SJCRH30 (cell line): Measurements from ENCODE around the gene MUC6. TPM values are rescaled to one million over a fixed set of nuclear protein-coding genes. Genes with fewer than 3 reads are reported as not detected.

Experiments
- DNase-seq, 2 experiments: peaks; one replicate each; pipeline ENCODE4 v3.0.0-alpha.2; 2015 to 2020
- H3K27ac ChIP-seq: fragments of 250-450 bp; sonication (Bioruptor Pico); 2 replicates; pipeline ENCODE4 v1.5.1; 2020; ENCODE audit warnings: mild to moderate bottlenecking, moderate library complexity
- H3K27me3 ChIP-seq: fragments of 250-450 bp; sonication (Bioruptor Pico); 2 replicates; pipeline ENCODE4 v1.5.1; 2020; ENCODE audit warnings: mild to moderate bottlenecking, moderate library complexity
- H3K36me3 ChIP-seq: fragments of 250-450 bp; sonication (Bioruptor Pico); 2 replicates; pipeline ENCODE4 v1.5.1; 2020; ENCODE audit warnings: mild to moderate bottlenecking, moderate library complexity
- H3K4me1 ChIP-seq: fragments of 250-450 bp; sonication (Bioruptor Pico); 2 replicates; pipeline ENCODE4 v1.5.1; 2020; ENCODE audit warnings: mild to moderate bottlenecking, moderate library complexity
- H3K4me3 ChIP-seq: fragments of 250-450 bp; sonication (Bioruptor Pico); 2 replicates; pipeline ENCODE4 v1.5.1; 2020; ENCODE audit warnings: mild to moderate bottlenecking, moderate library complexity
- H3K9me3 ChIP-seq: fragments of 250-450 bp; sonication (Bioruptor Pico); replicated peaks from 2 replicates; pipeline ENCODE4 v1.5.1; 2020; ENCODE audit warnings: mild to moderate bottlenecking, moderate library complexity
- total RNA-seq: library from RNA; depleted of rRNA; stranded (reverse); fragments of >200 nt; shearing (Covaris generic); gene quantifications from 2 replicates; pipeline ENCODE4 v1.2.3, GENCODE V29; 2014

MUC6 gene
- total RNA-seq, 1 experiment from 2014 or later, result not detected

GRCh38 chr11:1038921-1039320 is 2.4 kb upstream of the MUC6 start:
- Histone ChIP-seq H3K4me3 (no peak overlapping the region), H3K9me3 (no peaks in the 10 kb centered on the region), H3K27me3 (peaks cover 17% of the 10 kb centered on the region; the same call in 1 of the 2 replicates), H3K4me1 (peaks cover 11% of the 10 kb centered on the region), H3K27ac (no peak overlapping the region), H3K36me3 (no peaks in the 10 kb centered on the region)
- DNase-seq, result no peak

DNA sequence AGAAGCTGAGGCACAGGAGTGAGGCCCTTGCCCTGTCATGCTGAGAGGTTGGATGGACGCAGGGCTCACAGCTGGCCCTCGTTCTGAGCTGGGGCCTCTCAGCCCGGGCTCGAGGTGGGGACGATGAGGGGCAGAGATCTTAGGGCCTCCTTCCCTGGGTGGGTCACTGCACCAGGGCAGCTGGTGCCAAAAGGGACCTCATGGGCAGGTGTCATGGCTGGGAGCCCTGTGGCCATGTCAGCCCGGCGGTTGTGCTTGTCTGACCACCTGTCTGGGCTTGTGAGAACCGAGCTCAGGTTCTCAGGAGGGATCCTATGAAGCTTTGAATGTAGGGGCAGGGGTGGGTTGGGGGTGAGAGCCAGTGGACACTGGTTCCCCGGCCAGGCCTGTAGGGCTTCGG is 1.8 kb upstream of the MUC6 start:
- H3K4me3 ChIP-seq, result no peak overlapping the region
- no peaks in the 10 kb centered on the region for H3K36me3 ChIP-seq
- H3K27me3 ChIP-seq, result peaks cover 13% of the 10 kb centered on the region; the same call in 1 of the 2 replicates
- no peaks in the 10 kb centered on the region for H3K9me3 ChIP-seq
- DNase-seq, result no peak
- H3K4me1 ChIP-seq, result peaks cover 11% of the 10 kb centered on the region
- H3K27ac ChIP-seq, result no peak overlapping the region

- Histone ChIP-seq H3K4me1 (peaks cover 11% of the 10 kb centered on the region), H3K4me3 (no peak overlapping the region), H3K27ac (no peak overlapping the region), H3K36me3 (no peaks in the 10 kb centered on the region), H3K27me3 (peaks cover 13% of the 10 kb centered on the region; the same call in 1 of the 2 replicates), H3K9me3 (no peaks in the 10 kb centered on the region)
- no peak for DNase-seq
These were observed 1.1 kb upstream of the MUC6 start for GRCh38 chr11:1037506-1038055.

DNA sequence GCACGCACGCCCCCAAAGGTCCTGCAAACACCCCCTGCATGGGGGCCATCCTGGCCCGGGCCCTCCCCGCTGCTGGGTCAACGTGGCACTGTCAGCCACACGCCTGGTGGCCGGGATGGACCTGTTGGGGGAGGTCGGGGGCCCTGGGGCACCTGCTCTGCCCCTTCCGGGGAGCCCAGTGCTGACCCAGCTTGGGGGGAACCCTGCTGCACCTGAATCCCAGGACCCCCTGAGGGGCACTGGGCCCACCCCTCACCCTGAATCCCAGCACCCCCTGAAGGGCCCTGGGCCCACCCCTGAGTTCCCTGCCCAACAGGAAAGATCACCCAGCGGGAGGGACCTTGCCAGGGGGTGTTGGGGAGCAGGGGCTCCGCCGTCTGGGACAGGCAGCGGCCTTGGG is 413 bp upstream of the MUC6 start:
- Histone ChIP-seq H3K27me3 (peaks cover 13% of the 10 kb centered on the region; the same call in 1 of the 2 replicates), H3K4me3 (no peak overlapping the region), H3K4me1 (peaks cover 11% of the 10 kb centered on the region), H3K36me3 (no peaks in the 10 kb centered on the region), H3K27ac (no peak overlapping the region), H3K9me3 (no peaks in the 10 kb centered on the region)
- no peak for DNase-seq

GRCh38 chr11:1035577-1036283 is 788 bp downstream of the MUC6 start:
- H3K4me3 ChIP-seq, result no peak overlapping the region
- no peak overlapping the region for H3K27ac ChIP-seq
- peaks cover 7% of the 10 kb centered on the region; the same call in 1 of the 2 replicates for H3K27me3 ChIP-seq
- H3K9me3 ChIP-seq, result no peaks in the 10 kb centered on the region
- DNase-seq, result no peak
- H3K4me1 ChIP-seq, result peaks cover 11% of the 10 kb centered on the region
- no peaks in the 10 kb centered on the region for H3K36me3 ChIP-seq

- no peak overlapping the region for H3K27ac ChIP-seq
- peaks cover under 1% of the 10 kb centered on the region; the same call in 1 of the 2 replicates for H3K4me1 ChIP-seq
- no peaks in the 10 kb centered on the region for H3K9me3 ChIP-seq
- H3K27me3 ChIP-seq, result peaks cover 7% of the 10 kb centered on the region; the same call in 1 of the 2 replicates
- no peak overlapping the region for H3K4me3 ChIP-seq
- no peak for DNase-seq
- H3K36me3 ChIP-seq, result no peaks in the 10 kb centered on the region
These were observed 1.8 kb downstream of the MUC6 start for GRCh38 chr11:1034456-1035295.

DNA sequence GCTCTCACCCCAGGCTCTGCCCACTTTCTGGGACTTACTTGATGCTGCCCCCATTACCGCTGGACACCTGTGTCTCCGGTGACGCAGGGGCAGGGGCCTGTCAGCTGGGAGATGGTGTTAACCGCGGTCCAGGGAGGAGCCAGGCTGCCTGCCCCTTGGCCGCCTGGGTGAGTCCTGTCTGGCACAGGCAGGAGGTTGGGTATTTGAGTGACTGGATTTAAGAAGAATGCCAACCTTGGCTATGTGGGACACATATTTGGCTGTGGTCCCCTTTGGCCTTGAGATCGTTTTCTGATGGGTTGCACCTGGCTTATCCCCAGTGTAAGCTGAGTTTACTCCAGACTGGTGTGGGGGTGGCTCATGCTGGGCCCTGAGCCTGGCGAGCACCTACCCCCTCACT is 2.5 kb downstream of the MUC6 start:
- Histone ChIP-seq H3K4me3 (no peak overlapping the region), H3K4me1 (no peaks in the 10 kb centered on the region), H3K27ac (no peak overlapping the region), H3K36me3 (no peaks in the 10 kb centered on the region), H3K27me3 (peaks cover 7% of the 10 kb centered on the region; the same call in 1 of the 2 replicates), H3K9me3 (no peaks in the 10 kb centered on the region)
- DNase-seq, result no peak

DNA sequence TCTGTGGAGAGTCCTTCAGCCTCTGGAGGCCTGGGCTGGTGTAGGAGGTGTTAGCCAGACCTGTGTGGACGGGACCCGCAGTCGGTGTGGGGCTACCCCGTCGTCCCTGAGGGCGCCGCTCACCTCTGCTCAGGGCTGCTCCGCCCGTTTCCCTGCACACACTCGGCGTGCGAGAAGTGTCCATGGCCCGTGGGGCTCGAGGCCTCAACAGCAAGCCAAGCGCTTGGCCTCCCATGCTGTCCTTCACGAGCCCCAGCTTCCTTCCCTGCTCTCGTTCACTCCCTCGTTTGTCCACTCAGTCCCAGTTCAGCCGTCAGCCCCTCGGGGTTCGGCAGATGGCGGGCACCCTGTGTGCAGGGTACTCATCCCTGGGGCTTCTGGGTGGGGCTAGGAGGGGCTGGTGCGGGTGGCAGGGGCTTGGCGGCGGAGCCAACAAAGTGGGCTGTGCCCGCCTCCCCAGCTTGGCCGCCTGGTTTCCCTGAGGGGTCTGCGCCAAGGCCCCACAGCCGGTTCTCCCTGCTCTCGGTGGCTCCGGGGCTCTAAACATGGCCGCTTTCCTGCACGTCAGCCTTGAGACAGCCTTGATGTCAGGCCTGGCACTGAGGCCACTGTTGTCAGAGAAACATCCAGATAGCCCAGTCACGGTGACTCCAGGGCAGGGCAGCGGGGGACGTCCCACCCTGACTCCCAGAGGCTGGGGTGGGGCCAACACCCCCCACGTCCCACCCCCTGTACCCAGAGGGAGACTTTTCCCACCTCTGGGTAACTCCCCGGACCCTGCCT is 3.3 kb downstream of the MUC6 start:
- no peaks in the 10 kb centered on the region for H3K36me3 ChIP-seq
- peaks cover 7% of the 10 kb centered on the region; the same call in 1 of the 2 replicates for H3K27me3 ChIP-seq
- no peaks in the 10 kb centered on the region for H3K4me1 ChIP-seq
- H3K4me3 ChIP-seq, result no peak overlapping the region
- DNase-seq, result no peak
- no peak overlapping the region for H3K27ac ChIP-seq
- no peaks in the 10 kb centered on the region for H3K9me3 ChIP-seq

DNA sequence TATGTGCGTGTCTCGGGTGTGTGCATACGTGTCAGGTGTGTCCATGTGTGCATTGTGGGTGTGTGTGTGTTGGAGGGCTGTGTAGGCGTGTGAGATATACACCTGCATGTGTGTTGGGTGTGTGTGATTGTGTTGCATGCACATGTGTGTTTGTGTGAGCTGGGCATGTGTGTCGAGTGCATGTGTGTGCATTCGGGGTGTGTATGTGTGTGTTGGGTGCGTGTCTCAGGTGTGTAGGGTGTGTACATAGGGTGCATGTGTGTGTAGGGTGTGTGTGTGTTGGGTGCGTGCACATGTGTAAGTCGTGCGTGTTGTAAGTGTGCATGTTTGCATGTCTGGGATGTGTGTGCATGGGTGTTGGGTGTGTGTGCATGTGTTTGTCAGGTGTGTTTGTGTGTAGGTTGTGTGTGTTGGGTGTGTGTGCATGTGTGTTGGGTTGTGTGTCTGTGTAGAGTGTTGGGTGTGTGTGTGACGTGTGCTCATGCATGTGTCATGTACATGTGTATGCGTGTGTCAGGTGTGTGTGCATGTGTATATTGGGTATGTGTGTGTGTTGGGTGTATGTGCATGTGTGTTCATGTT is 4.1 kb downstream of the MUC6 start:
- H3K4me1 ChIP-seq, result no peaks in the 10 kb centered on the region
- no peak for DNase-seq
- H3K36me3 ChIP-seq, result no peaks in the 10 kb centered on the region
- H3K4me3 ChIP-seq, result no peak overlapping the region
- no peaks in the 10 kb centered on the region for H3K9me3 ChIP-seq
- no peak overlapping the region for H3K27ac ChIP-seq
- peaks cover 5% of the 10 kb centered on the region; the same call in 1 of the 2 replicates for H3K27me3 ChIP-seq

GRCh38 chr11:1031121-1031899 is 5.2 kb downstream of the MUC6 start:
- Histone ChIP-seq H3K4me3 (no peak overlapping the region), H3K27ac (no peak overlapping the region), H3K27me3 (no peaks in the 10 kb centered on the region), H3K9me3 (no peaks in the 10 kb centered on the region), H3K4me1 (no peaks in the 10 kb centered on the region), H3K36me3 (no peaks in the 10 kb centered on the region)
- no peak for DNase-seq

DNA sequence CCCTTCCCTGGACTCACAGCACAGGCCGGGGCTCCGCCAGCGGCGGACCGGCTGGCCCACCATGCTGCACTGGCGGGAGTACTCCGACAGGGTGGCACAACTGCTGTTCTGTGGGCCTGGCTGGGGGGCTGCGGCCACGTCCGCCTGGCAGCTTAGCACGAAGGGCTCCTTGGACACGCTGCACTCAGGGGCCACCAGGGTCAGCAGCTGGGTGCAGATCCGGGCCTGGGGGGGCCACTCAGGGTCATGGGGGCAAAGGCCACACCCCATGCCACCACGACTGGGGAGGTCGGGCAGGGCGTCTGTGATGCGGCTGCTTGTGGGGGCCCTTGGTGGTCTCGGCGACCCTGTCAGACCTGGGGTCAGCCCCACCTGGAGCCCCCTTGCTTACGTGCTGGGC is 6.0 kb downstream of the MUC6 start:
- Histone ChIP-seq H3K27me3 (no peaks in the 10 kb centered on the region), H3K27ac (no peak overlapping the region), H3K9me3 (no peaks in the 10 kb centered on the region), H3K36me3 (no peaks in the 10 kb centered on the region), H3K4me1 (no peaks in the 10 kb centered on the region), H3K4me3 (no peak overlapping the region)
- DNase-seq, result no peak

- no peak overlapping the region for H3K27ac ChIP-seq
- no peaks in the 10 kb centered on the region for H3K36me3 ChIP-seq
- no peak overlapping the region for H3K4me3 ChIP-seq
- H3K9me3 ChIP-seq, result no peaks in the 10 kb centered on the region
- H3K4me1 ChIP-seq, result no peaks in the 10 kb centered on the region
- no peak for DNase-seq
- H3K27me3 ChIP-seq, result no peaks in the 10 kb centered on the region
These were observed 6.4 kb downstream of the MUC6 start for GRCh38 chr11:1030086-1030485.

DNA sequence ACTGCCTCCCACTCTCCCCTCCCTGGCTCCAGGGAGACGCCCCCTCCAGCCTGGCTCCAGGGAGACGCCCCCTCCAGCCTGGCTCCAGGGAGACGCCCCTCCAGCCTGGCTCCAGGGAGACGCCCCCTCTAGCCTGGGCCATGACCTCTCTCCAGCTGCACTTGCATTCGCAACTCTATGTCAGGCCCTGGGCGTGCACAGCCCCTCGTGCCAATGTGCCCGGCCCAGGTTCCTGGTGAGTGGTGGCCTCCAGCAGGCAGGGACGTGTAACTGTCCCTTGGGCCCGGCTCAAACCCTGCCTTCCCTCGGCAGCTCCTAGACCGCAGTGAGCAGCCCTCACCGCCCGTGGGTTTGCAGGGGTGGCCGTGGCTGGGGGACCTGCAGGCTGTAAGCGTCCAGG is 6.9 kb downstream of the MUC6 start:
- DNase-seq, result no peak
- no peaks in the 10 kb centered on the region for H3K4me1 ChIP-seq
- H3K27me3 ChIP-seq, result no peaks in the 10 kb centered on the region
- no peak overlapping the region for H3K27ac ChIP-seq
- H3K9me3 ChIP-seq, result no peaks in the 10 kb centered on the region
- H3K4me3 ChIP-seq, result no peak overlapping the region
- no peaks in the 10 kb centered on the region for H3K36me3 ChIP-seq

DNA sequence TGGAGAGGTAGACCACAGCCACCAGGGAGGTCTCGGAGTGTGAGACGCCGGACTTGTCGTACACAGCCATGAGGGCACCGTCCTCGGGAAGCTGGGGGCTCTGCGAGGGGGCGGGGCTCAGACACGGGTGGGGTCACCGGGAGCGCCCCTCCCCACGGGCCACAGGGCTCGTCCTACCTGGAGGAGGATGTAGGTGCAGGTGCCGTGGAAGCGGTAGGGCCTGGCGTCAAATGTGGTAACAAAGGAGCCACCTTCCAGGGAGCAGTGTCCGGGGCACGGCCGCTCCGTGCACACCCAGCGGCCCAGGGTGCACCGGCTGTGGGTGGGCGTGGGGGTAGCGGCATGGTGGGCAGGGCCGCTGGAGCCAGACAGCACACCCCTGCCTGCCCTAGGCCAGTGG is 7.5 kb downstream of the MUC6 start:
- H3K36me3 ChIP-seq, result no peaks in the 10 kb centered on the region
- H3K27ac ChIP-seq, result no peak overlapping the region
- DNase-seq, result no peak
- H3K27me3 ChIP-seq, result no peaks in the 10 kb centered on the region
- no peaks in the 10 kb centered on the region for H3K4me1 ChIP-seq
- no peaks in the 10 kb centered on the region for H3K9me3 ChIP-seq
- no peak overlapping the region for H3K4me3 ChIP-seq
